ENCODE data around the gene SLC29A1. TPM values are rescaled to one million over a fixed set of nuclear protein-coding genes. Genes with fewer than 3 reads are reported as not detected.

The SLC29A1 gene
- total and polyA plus RNA-seq, 9 of the 15 experiments (the other 6 are each of a cell fraction or from before 2014, with no cell fraction given), result 18.9 to 170 (median 57.7) TPM

DNA sequence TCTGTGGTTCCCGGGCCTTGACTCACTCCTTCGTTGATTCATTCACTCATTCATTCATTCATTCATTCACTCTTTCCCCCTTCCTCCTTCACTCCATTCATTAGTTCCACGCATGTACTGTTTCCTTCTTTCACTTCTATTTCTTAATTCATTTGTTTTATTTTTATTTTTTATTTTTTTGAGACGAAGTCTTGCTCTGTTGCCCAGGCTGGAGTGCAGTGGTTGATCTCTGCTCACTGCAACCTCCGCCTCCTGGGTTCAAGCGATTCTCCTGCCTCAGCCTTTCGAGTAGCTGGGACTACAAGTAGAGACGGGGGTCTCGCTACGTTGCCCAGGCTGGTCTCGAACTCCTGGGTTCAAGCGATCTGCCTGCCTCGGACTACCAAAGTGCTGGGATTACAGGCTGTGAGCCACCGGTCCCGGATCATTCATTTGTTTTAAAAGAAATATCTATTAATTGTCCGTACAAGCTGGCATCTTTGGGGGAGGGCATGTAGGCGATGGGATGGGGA, 42.4 kb downstream of the SLC29A1 start (continued):
- TF ChIP-seq, protein P1, sequence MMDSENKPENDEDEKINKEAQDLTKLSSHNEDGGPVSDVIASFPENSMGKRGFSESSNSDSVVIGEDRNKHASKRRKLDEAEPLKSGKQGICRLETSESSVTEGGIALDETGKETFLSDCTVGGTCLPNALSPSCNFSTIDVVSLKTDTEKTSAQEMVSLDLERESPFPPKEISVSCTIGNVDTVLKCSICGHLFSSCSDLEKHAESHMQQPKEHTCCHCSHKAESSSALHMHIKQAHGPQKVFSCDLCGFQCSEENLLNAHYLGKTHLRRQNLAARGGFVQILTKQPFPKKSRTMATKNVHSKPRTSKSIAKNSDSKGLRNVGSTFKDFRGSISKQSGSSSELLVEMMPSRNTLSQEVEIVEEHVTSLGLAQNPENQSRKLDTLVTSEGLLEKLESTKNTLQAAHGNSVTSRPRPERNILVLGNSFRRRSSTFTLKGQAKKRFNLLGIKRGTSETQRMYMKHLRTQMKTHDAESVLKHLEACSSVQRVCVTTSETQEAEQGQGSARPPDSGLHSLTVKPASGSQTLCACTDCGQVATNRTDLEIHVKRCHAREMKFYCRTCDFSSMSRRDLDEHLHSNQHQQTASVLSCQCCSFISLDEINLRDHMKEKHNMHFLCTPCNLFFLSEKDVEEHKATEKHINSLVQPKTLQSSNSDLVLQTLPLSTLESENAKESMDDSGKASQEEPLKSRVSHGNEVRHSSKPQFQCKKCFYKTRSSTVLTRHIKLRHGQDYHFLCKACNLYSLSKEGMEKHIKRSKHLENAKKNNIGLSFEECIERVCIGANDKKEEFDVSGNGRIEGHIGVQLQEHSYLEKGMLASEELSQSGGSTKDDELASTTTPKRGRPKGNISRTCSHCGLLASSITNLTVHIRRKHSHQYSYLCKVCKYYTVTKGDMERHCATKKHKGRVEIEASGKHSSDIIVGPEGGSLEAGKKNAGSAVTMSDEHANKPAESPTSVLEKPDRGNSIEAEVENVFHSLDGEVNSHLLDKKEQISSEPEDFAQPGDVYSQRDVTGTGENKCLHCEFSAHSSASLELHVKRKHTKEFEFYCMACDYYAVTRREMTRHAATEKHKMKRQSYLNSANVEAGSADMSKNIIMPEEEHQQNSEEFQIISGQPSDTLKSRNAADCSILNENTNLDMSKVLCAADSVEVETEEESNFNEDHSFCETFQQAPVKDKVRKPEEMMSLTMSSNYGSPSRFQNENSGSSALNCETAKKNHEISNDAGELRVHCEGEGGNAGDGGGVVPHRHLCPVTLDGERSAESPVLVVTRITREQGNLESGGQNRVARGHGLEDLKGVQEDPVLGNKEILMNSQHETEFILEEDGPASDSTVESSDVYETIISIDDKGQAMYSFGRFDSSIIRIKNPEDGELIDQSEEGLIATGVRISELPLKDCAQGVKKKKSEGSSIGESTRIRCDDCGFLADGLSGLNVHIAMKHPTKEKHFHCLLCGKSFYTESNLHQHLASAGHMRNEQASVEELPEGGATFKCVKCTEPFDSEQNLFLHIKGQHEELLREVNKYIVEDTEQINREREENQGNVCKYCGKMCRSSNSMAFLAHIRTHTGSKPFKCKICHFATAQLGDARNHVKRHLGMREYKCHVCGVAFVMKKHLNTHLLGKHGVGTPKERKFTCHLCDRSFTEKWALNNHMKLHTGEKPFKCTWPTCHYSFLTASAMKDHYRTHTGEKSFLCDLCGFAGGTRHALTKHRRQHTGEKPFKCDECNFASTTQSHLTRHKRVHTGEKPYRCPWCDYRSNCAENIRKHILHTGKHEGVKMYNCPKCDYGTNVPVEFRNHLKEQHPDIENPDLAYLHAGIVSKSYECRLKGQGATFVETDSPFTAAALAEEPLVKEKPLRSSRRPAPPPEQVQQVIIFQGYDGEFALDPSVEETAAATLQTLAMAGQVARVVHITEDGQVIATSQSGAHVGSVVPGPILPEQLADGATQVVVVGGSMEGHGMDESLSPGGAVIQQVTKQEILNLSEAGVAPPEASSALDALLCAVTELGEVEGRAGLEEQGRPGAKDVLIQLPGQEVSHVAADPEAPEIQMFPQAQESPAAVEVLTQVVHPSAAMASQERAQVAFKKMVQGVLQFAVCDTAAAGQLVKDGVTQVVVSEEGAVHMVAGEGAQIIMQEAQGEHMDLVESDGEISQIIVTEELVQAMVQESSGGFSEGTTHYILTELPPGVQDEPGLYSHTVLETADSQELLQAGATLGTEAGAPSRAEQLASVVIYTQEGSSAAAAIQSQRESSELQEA (IDR thresholded peaks at IDR 0.05; ENCODE audit: low read depth), result no peak
- TF ChIP-seq CCNT2 (IDR thresholded peaks at IDR 0.05; ENCODE audit: borderline replicate concordance, extremely low read depth, insufficient read length, low read depth, low read length), result no peak
- TF ChIP-seq DMBX1 (CRISPR knock-in tag; IDR thresholded peaks at IDR 0.05; ENCODE audit: borderline replicate concordance), result no peak
- TF ChIP-seq FOS (IDR thresholded peaks at IDR 0.05; ENCODE audit: extremely low read depth, insufficient read length), result no peak
- no peak for TF ChIP-seq SRSF1 (IDR thresholded peaks at IDR 0.05; ENCODE audit: low read depth, low read length)
- TF ChIP-seq MCM7 (IDR thresholded peaks at IDR 0.05), result no peak
- no peak for TF ChIP-seq CEBPB (tag; IDR thresholded peaks at IDR 0.05)
- TF ChIP-seq XRCC5 (IDR thresholded peaks at IDR 0.05; ENCODE audit: low read depth, low read length), result no peak
- TF ChIP-seq, protein P2, sequence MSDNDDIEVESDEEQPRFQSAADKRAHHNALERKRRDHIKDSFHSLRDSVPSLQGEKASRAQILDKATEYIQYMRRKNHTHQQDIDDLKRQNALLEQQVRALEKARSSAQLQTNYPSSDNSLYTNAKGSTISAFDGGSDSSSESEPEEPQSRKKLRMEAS (CRISPR knock-in tag; IDR thresholded peaks at IDR 0.05), result no peak
- no peak for TF ChIP-seq SMARCB1 (IDR thresholded peaks at IDR 0.05; ENCODE audit: insufficient read length, low read depth)
- no peak for TF ChIP-seq L3MBTL2 (IDR thresholded peaks at IDR 0.05)
- no peak for TF ChIP-seq LCOR (CRISPR knock-in tag; IDR thresholded peaks at IDR 0.05)
